HepG2 (cell line): ENCODE measurements around the gene ATOH7.

Experiments
- ARNT ChIP-seq: fragments of 450-650 bp; IDR thresholded peaks from 2 replicates; pipeline ENCODE4 v1.6.1; 2017
- CREB1 ChIP-seq, 2 experiments: fragments of 450-650 bp in 1 of 2; IDR thresholded peaks; 2 replicates each; pipeline ENCODE4 v1.6.1; 2016 to 2017; ENCODE audit warnings: control low read depth in 1 of 2, mild to moderate bottlenecking in 1 of 2, missing compliant biosample characterization in 1 of 2, missing genetic modification characterization in 1 of 2
- RAD21 ChIP-seq: fragments of 450-650 bp; formaldehyde crosslinking; IDR thresholded peaks from 2 replicates; pipeline ENCODE4 v1.5.0; 2020; ENCODE audit warnings: mild to moderate bottlenecking
- ZNF138 ChIP-seq: sonication (generic); formaldehyde crosslinking; IDR thresholded peaks from 2 replicates; pipeline ENCODE4 v1.5.0; 2020; ENCODE audit warnings: mild to moderate bottlenecking, low read depth, missing genetic modification reagents
- ZNF24 ChIP-seq: fragments of 450-650 bp; IDR thresholded peaks from 2 replicates; pipeline ENCODE4 v1.6.1; 2017; ENCODE audit warnings: antibody characterized with exemption, mild to moderate bottlenecking
- ZNF780A ChIP-seq: sonication (generic); formaldehyde crosslinking; IDR thresholded peaks from 2 replicates; pipeline ENCODE4 v1.8.0; 2022; ENCODE audit warnings: mild to moderate bottlenecking, missing genetic modification reagents, moderate library complexity
- TF ChIP-seq, protein P1 (sequence below), 2 experiments: fragments of 450-650 bp in 1 of 2; sonication (generic) in 1 of 2; formaldehyde crosslinking; IDR thresholded peaks; 2 replicates each; pipeline versions ENCODE4 v1.5.0 to v1.8.0; 2020 to 2022; ENCODE audit warnings: mild to moderate bottlenecking in 1 of 2, missing genetic modification reagents in 1 of 2
- TF ChIP-seq, protein P2 (sequence below): sonication (generic); formaldehyde crosslinking; IDR thresholded peaks from 2 replicates; pipeline ENCODE4 v1.4.0; 2020; ENCODE audit warnings: missing genetic modification reagents

DNA sequence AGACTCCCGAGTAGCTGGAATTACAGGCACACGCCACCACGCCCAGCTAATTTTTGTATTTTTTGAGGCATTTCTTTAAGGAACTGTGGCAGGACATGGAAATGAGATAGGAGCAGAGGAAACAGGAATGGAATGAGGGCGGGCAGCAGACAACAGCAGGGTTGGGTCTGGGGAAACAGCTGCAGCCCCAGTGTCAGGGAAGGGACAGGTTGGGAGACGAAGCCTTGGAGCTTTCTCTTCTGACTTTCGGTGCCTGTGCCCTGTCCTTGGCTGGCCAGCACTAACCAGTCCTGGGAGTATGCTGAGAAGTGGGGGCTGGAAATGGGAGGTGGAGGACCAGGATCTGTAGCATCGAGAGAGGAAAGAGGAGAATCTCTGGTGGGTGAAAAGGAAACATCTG, 47.4 kb downstream of the ATOH7 start:
- TF ChIP-seq, protein P1, sequence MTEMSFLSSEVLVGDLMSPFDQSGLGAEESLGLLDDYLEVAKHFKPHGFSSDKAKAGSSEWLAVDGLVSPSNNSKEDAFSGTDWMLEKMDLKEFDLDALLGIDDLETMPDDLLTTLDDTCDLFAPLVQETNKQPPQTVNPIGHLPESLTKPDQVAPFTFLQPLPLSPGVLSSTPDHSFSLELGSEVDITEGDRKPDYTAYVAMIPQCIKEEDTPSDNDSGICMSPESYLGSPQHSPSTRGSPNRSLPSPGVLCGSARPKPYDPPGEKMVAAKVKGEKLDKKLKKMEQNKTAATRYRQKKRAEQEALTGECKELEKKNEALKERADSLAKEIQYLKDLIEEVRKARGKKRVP (CRISPR knock-in tag; IDR thresholded peaks at IDR 0.05) = no peak
- TF ChIP-seq CREB1 (IDR thresholded peaks at IDR 0.05) (no peak), CREB1 (CRISPR knock-in tag; IDR thresholded peaks at IDR 0.05) (no peak), RAD21 (CRISPR knock-in tag) (no peak), ARNT (no peak), ZNF24 (no peak), ZNF780A (CRISPR knock-in tag) (no peak), ZNF138 (CRISPR knock-in tag) (no peak)
- TF ChIP-seq, protein P2, sequence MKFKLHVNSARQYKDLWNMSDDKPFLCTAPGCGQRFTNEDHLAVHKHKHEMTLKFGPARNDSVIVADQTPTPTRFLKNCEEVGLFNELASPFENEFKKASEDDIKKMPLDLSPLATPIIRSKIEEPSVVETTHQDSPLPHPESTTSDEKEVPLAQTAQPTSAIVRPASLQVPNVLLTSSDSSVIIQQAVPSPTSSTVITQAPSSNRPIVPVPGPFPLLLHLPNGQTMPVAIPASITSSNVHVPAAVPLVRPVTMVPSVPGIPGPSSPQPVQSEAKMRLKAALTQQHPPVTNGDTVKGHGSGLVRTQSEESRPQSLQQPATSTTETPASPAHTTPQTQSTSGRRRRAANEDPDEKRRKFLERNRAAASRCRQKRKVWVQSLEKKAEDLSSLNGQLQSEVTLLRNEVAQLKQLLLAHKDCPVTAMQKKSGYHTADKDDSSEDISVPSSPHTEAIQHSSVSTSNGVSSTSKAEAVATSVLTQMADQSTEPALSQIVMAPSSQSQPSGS (CRISPR knock-in tag) = no peak
